GM21381 (cell line): ENCODE results near the gene TMF1.

Experiments used
- ATAC-seq: cut with Tn5 transposase; IDR thresholded peaks from one replicate; pipeline ENCODE4 v1.9.1; 2021; ENCODE audit warnings: mild to moderate bottlenecking, moderate library complexity; ENCODE audit not compliant: unreplicated experiment

TMF1 gene

GRCh38 chr3:68984011-68984530 lies 68.1 kb downstream of the TMF1 start:
- ATAC-seq: no peak

GRCh38 chr3:68977486-68978167 lies 74.5 kb downstream of the TMF1 start:
- no peak for ATAC-seq

GRCh38 chr3:68974711-68975110 lies 77.4 kb downstream of the TMF1 start:
- no peak for ATAC-seq

GRCh38 chr3:68973639-68974038 lies 78.5 kb downstream of the TMF1 start:
- ATAC-seq: no peak

GRCh38 chr3:68972358-68972979 lies 79.7 kb downstream of the TMF1 start:
- peak; percentile 83 for ATAC-seq
